ENCODE measurements around the gene TTC34. TPM values are rescaled to one million over a fixed set of nuclear protein-coding genes. Genes with fewer than 3 reads are reported as not detected.
A peak's percentile ranks its signal among the peaks of the same experiment; 100 is the strongest.
"Not testable (repeated sequence)": the region's sequence is repeated elsewhere in the genome, so short reads cannot be mapped to it uniquely, and the experiment has no call there.

TTC34 gene
- total RNA-seq, 2 experiments from 2014 or later = 1.1 TPM

DNA sequence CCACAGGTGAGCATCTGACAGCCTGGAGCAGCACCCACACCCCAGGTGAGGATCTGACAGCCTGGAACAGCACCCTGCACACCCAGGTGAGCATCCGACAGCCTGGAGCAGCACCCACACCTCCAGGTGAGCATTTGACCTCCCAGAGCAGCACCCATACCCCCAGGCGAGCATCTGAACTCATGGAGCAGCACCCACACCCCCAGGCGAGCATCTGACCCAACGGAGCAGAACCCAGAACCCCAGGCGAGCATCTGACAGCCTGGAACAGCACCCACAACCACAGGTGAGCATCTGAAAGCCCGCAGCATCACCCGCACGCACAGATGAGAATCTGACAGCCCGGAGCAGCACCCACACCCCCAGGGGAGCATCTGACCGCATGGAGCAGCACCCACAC lies 111.3 kb downstream of the TTC34 start:
- H3K4me3 Mint-ChIP-seq; H3K27me3 Mint-ChIP-seq; ATAC-seq; H3K36me3 Mint-ChIP-seq; H3K4me1 Mint-ChIP-seq; DNase-seq; H3K9me3 Mint-ChIP-seq (ENCODE audit: low read depth); CTCF ChIA-PET; H3K27ac Mint-ChIP-seq: not testable (repeated sequence)

DNA sequence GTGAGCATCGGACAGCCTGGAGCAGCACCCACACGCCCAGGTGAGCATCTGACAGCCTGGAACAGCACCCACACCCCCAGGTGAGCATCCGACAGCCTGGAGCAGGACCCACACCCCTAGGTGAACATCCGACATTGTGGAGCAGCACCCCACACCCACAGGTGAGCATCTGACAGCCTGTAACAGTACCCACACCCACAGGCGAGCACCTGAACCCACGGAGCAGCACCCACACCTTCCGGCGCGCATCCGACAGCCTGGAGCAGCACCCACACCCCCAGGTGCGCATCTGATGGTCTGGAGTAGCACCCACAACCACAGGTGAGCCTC lies 113.2 kb downstream of the TTC34 start:
- CTCF ChIA-PET; H3K36me3 Mint-ChIP-seq; H3K4me3 Mint-ChIP-seq; H3K9me3 Mint-ChIP-seq (ENCODE audit: low read depth); H3K27me3 Mint-ChIP-seq; H3K27ac Mint-ChIP-seq; H3K4me1 Mint-ChIP-seq; DNase-seq; ATAC-seq: not testable (repeated sequence)

DNA sequence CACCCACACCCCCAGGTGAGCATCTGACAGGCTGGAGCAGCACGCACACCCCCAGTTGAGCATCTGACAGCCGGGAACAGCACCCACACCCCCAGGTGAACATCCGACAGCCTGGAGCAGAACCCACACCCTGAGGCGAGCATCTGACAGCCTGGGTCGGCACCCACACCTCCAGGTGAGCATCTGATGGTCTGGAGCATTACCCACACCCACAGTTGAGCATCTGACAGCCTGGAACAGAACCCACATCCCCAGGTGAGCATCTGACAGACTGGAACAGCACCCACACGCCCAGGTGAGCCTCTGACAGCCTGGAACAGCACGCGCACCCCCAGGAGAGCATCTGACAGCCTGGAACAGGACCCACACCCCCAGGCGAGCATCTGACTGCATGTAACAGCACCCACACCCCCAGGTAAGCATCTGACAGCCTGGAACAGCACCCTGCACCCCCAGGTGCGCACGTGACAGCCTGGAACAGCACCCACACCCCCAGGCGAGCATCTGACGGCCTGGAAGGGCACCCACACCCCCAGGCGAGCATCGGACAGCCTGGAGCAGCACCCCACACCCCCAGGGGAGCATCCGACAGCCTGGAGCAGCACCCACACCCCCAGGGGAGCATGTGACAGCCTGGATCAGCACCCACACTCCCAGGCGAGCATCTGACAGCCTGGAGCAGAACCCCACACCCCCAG lies 113.7 kb downstream of the TTC34 start:
- ATAC-seq; H3K27me3 Mint-ChIP-seq; H3K36me3 Mint-ChIP-seq; H3K27ac Mint-ChIP-seq; CTCF ChIA-PET; H3K9me3 Mint-ChIP-seq (ENCODE audit: low read depth); H3K4me3 Mint-ChIP-seq; H3K4me1 Mint-ChIP-seq: not testable (repeated sequence)
- peak; percentile 51 for DNase-seq

DNA sequence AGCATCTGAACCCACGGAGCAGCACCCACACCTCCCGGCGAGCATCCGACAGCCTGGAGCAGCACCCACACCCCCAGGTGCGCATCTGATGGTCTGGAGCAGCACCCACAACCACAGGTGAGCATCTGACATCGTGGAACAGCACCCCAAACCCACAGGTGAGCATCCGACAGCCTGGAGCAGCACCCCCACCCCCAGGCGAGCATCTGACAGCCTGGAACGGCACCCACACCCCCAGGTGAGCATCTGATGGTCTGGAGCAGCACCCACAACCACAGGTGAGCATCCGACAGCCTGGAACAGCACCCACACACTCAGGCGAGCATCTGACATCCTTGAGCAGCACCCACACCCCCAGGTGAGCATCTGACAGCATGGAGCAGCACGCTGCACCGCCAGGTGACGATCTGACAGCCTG lies 114.3 kb downstream of the TTC34 start:
- H3K4me1 Mint-ChIP-seq; H3K27me3 Mint-ChIP-seq; CTCF ChIA-PET; H3K9me3 Mint-ChIP-seq (ENCODE audit: low read depth); H3K4me3 Mint-ChIP-seq; H3K36me3 Mint-ChIP-seq; ATAC-seq; H3K27ac Mint-ChIP-seq: not testable (repeated sequence)
- peak; percentile 38 for DNase-seq

- H3K9me3 Mint-ChIP-seq (ENCODE audit: low read depth); H3K36me3 Mint-ChIP-seq; H3K27me3 Mint-ChIP-seq; H3K27ac Mint-ChIP-seq; CTCF ChIA-PET; ATAC-seq; H3K4me1 Mint-ChIP-seq; H3K4me3 Mint-ChIP-seq: not testable (repeated sequence)
- peak; percentile 36 for DNase-seq
These were observed 115.2 kb downstream of the TTC34 start for GRCh38 chr1:2686091-2686863.

DNA sequence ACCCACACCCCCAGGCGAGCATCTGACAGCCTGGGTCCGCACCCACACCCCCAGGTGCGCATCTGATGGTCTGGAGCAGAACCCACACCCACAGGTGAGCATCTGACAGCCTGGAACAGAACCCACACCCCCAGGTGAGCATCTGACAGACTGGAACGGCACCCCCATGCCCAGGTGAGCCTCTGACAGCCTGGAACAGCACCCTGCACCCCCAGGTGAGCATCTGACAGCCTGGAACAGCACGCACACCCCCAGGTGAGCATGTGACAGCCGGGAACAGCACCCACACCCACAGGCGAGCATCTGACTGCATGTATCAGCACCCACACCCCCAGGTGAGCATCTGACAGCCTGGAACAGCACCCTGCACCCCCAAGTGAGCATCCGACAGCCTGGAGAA lies 115.8 kb downstream of the TTC34 start:
- H3K27ac Mint-ChIP-seq; DNase-seq; ATAC-seq; H3K9me3 Mint-ChIP-seq (ENCODE audit: low read depth); H3K36me3 Mint-ChIP-seq; CTCF ChIA-PET; H3K4me1 Mint-ChIP-seq; H3K4me3 Mint-ChIP-seq; H3K27me3 Mint-ChIP-seq: not testable (repeated sequence)

- H3K36me3 Mint-ChIP-seq; H3K4me1 Mint-ChIP-seq; H3K4me3 Mint-ChIP-seq; ATAC-seq; CTCF ChIA-PET; H3K27ac Mint-ChIP-seq; H3K9me3 Mint-ChIP-seq (ENCODE audit: low read depth); H3K27me3 Mint-ChIP-seq; DNase-seq: not testable (repeated sequence)
These were observed 116.6 kb downstream of the TTC34 start for GRCh38 chr1:2684878-2685277.

DNA sequence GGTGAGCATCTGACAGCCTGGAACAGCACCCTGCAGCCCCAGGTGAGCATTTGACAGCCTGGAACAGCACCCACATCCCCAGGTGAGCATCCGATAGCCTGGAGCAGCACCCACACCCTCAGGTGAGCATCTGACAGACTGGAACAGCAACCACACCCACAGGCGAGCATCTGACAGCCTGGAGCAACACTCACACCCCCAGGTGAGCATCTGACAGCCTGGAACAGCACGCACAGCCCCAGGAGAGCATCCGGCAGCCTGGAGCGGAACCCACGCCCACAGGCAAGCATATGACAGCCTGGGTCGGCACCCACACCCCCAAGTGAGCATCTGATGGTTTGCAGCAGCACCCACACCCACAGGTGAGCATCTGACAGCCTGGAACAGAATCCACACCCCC lies 117.5 kb downstream of the TTC34 start:
- CTCF ChIA-PET; H3K27me3 Mint-ChIP-seq; H3K4me3 Mint-ChIP-seq; H3K9me3 Mint-ChIP-seq (ENCODE audit: low read depth); H3K4me1 Mint-ChIP-seq; H3K27ac Mint-ChIP-seq; H3K36me3 Mint-ChIP-seq; ATAC-seq: not testable (repeated sequence)
- peak; percentile 67 for DNase-seq

DNA sequence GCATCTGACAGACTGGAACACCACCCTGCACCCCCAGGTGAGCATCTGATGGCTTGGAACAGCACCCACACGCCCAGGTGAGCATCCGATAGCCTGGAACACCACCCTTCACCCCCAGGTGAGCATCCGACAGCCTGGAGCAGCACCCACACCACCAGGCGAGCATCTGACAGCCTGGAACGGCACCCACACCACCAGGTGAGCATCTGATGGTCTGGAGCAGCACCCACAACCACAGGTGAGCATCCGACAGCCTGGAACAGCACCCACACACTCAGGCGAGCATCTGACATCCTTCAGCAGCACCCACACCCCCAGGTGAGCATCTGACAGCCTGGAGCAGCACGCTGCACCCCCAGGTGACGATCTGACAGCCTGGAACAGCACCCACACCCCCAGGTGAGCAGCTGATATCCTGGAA lies 118.2 kb downstream of the TTC34 start:
- H3K4me3 Mint-ChIP-seq; H3K9me3 Mint-ChIP-seq (ENCODE audit: low read depth); H3K27ac Mint-ChIP-seq; CTCF ChIA-PET; H3K4me1 Mint-ChIP-seq; ATAC-seq; H3K27me3 Mint-ChIP-seq; H3K36me3 Mint-ChIP-seq: not testable (repeated sequence)
- peak; percentile 39 for DNase-seq

DNA sequence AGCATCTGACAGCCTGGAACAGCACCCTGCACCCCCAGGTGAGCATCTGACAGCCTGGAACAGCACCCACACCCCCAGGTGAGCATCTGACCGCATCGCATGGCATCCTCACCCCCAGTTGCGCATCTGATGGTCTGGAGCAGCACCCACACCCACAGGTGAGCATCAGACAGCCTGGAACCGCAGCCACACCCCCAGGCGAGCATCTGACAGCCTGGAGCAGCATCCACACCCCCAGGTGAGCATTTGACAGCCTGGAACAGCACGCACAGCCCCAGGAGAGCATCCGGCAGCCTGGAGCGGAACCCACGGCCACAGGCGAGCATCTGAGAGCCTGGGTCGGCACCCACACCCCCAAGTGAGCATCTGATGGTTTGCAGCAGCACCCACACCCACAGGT lies 118.6 kb downstream of the TTC34 start:
- H3K36me3 Mint-ChIP-seq; ATAC-seq; DNase-seq; H3K27ac Mint-ChIP-seq; H3K9me3 Mint-ChIP-seq (ENCODE audit: low read depth); H3K4me1 Mint-ChIP-seq; H3K4me3 Mint-ChIP-seq; CTCF ChIA-PET; H3K27me3 Mint-ChIP-seq: not testable (repeated sequence)

GRCh38 chr1:2676726-2677125 lies 124.8 kb downstream of the TTC34 start:
- H3K27me3 Mint-ChIP-seq; H3K9me3 Mint-ChIP-seq (ENCODE audit: low read depth); H3K36me3 Mint-ChIP-seq; H3K27ac Mint-ChIP-seq; CTCF ChIA-PET; DNase-seq; H3K4me1 Mint-ChIP-seq; ATAC-seq; H3K4me3 Mint-ChIP-seq: not testable (repeated sequence)

DNA sequence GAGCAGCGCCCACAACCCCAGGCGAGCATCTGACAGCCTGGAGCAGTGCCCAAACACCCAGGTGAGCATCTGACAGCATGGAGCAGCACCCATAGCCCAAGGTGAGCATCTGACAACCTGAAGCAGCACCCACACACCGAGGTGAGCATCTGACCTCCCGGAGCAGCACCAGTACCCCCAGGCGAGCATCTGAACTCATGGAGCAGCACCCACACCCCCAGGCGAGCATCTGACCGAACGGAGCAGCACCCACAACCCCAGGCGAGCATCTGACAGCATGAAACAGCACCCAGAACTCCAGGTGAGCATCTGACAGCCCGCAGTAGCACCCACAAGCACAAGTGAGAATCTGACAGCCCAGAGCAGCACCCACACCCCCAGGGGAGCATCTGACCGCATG lies 129.8 kb downstream of the TTC34 start:
- H3K4me1 Mint-ChIP-seq; H3K27ac Mint-ChIP-seq; H3K4me3 Mint-ChIP-seq; CTCF ChIA-PET; ATAC-seq; DNase-seq; H3K36me3 Mint-ChIP-seq; H3K27me3 Mint-ChIP-seq; H3K9me3 Mint-ChIP-seq (ENCODE audit: low read depth): not testable (repeated sequence)

DNA sequence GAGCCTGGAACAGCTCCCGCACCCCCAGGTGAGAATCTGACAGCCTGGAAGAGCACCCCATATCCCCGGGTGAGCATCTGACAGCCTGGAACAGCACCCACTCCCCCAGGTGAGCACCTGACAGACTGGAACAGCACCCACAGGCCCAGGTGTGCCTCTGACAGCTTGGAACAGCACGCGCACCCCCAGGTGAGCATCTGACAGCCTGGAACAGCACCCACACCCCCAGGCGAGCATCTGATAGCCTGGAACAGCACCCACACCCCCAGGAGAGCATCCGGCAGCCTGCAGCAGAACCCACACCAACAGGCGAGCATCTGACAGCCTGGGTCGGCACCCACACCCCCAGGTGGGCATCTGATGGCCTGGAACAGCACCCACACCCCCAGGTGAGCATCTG lies 141.7 kb downstream of the TTC34 start:
- CTCF ChIA-PET; H3K27me3 Mint-ChIP-seq; H3K4me3 Mint-ChIP-seq; H3K9me3 Mint-ChIP-seq (ENCODE audit: low read depth); ATAC-seq; H3K36me3 Mint-ChIP-seq; H3K4me1 Mint-ChIP-seq; H3K27ac Mint-ChIP-seq: not testable (repeated sequence)
- DNase-seq = peak; percentile 15

GRCh38 chr1:2657909-2658308 lies 143.6 kb downstream of the TTC34 start:
- DNase-seq; ATAC-seq; H3K36me3 Mint-ChIP-seq; H3K27ac Mint-ChIP-seq; H3K9me3 Mint-ChIP-seq (ENCODE audit: low read depth); H3K4me1 Mint-ChIP-seq; H3K4me3 Mint-ChIP-seq; CTCF ChIA-PET; H3K27me3 Mint-ChIP-seq: not testable (repeated sequence)

Measured in activated CD8-positive, alpha-beta memory T cell treated with anti-CD3 and anti-CD28 coated beads, Interleukin-2, amount 10 ng/mL, durations not matched to agents 7 days and 5 days (primary cell).